Natural killer cell (primary cell): Measurements from ENCODE around the gene JMY. TPM values are rescaled to one million over a fixed set of nuclear protein-coding genes. Genes with fewer than 3 reads are reported as not detected.

Experiments used
- ATAC-seq, 3 donors: fragments of 150-1000 bp in 2 of 3; fragments of 200-7000 bp in 1 of 3; cut with Tn5 transposase; 1 replicate in 1 of 3; 2 replicates in 2 of 3; pipeline ENCODE4 v1.10.0; 2021; ENCODE audit warnings: mild to moderate bottlenecking in 2 of 3, moderate library complexity in 2 of 3
- DNase-seq, 2 donors: peaks; one replicate each; pipeline versions ENCODE4 v3.0.0 to v3.0.0-alpha.2; 2013 to 2021; ENCODE audit warnings: mixed read lengths in 1 of 2
- H3K27ac ChIP-seq: one replicate; pipeline ENCODE4 v1.5.1; 2013; ENCODE audit warnings: mild to moderate bottlenecking, low read length
- H3K27me3 ChIP-seq: one replicate; pipeline ENCODE4 v1.6.1; 2013; ENCODE audit warnings: low read length; ENCODE audit not compliant: control insufficient read depth, insufficient read depth
- H3K36me3 ChIP-seq: one replicate; pipeline ENCODE4 v1.6.1; 2013; ENCODE audit warnings: low read length; ENCODE audit not compliant: control insufficient read depth, insufficient read depth
- H3K4me1 ChIP-seq: one replicate; pipeline ENCODE4 v1.6.1; 2013; ENCODE audit warnings: low read length; ENCODE audit not compliant: control insufficient read depth, insufficient read depth
- H3K4me3 ChIP-seq: one replicate; pipeline ENCODE4 v1.5.1; 2013; ENCODE audit warnings: low read length
- H3K9me3 ChIP-seq: one replicate; pipeline ENCODE4 v1.6.1; 2013; ENCODE audit warnings: low read length; ENCODE audit not compliant: control insufficient read depth, insufficient read depth
- H3K27ac Mint-ChIP-seq, 2 donors: one replicate each; pipeline ENCODE4 v1.8.0; 2022; ENCODE audit warnings: mild to moderate bottlenecking in 2 of 2, mixed read lengths in 2 of 2, moderate library complexity in 1 of 2
- H3K27me3 Mint-ChIP-seq, 2 donors: one replicate each; pipeline ENCODE4 v1.8.0; 2022; ENCODE audit warnings: low read depth in 2 of 2, mixed read lengths in 2 of 2
- H3K36me3 Mint-ChIP-seq: one replicate; pipeline ENCODE4 v1.8.0; 2022; ENCODE audit warnings: mixed read lengths
- H3K4me1 Mint-ChIP-seq, 2 donors: one replicate each; pipeline ENCODE4 v1.8.0; 2022; ENCODE audit warnings: mixed read lengths in 2 of 2
- H3K4me3 Mint-ChIP-seq: one replicate; pipeline ENCODE4 v1.8.0; 2022; ENCODE audit warnings: mild to moderate bottlenecking, moderate library complexity, mixed read lengths
- H3K9me3 Mint-ChIP-seq, 2 donors: one replicate each; pipeline ENCODE4 v1.8.0; 2022; ENCODE audit warnings: mixed read lengths in 2 of 2
- WGBS: methylation state at CpG from one replicate; pipeline ENCODE4 v1.1.7; 2013; ENCODE audit warnings: missing lambda C conversion rate; ENCODE audit not compliant: insufficient coverage; 5-methylcytosine and 5-hydroxymethylcytosine counted together
- intact Hi-C: fragments of 100-400 bp; cut with micrococcal nuclease; formaldehyde crosslinking; loops from one replicate; pipeline ENCODE4 v1.14.2; 2022
- total RNA-seq, 4 donors: library from RNA; stranded (reverse); fragments of 120-200 nt in 1 of 4; gene quantifications; one replicate each; pipeline versions ENCODE4 v1.2.3 to v1.2.4, GENCODE V29; 2013 to 2022
- TF ChIP-seq, protein P1 (sequence below): fragments of 200-600 bp; IDR thresholded peaks from one replicate; pipeline ENCODE4 v1.8.0; 2022; ENCODE audit warnings: antibody characterized with exemption

JMY gene
- total RNA-seq, 3 donors from 2014 or later (not counting 1 experiment from before 2014, with no cell fraction given) = 27.6 to 30.4 (median 28.7) TPM

DNA sequence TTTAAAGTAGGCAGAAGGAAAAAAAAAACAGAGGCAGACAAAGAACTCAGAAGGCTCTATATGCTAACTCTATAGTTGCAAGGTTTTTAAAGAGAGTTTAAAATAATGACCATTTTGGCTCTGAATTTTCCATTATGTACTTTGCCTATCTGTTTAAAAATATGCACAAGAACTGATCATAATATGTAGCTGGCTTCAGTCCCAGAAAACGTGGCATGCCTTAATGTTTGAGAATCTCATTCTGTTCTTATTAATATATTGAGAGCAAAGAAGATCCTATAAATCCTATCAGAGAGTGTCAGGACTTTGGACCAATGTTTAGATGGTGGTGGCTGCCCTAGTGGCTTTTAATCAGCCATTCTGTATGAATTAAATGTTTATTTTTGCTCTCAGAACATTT, 121.5 kb downstream of the JMY start:
- H3K27me3 ChIP-seq = no peaks in the 10 kb centered on the region
- no peak for DNase-seq
- no peak for ATAC-seq
- Mint-ChIP-seq H3K4me3 (no peak overlapping the region), H3K27me3 (peaks cover 0 to 3% of the 10 kb centered on the region in 2 donors), H3K4me1 (no peaks in the 10 kb centered on the region), H3K36me3 (no peaks in the 10 kb centered on the region), H3K27ac (no peak overlapping the region), H3K9me3 (no peaks in the 10 kb centered on the region)
- TF ChIP-seq, protein P1, sequence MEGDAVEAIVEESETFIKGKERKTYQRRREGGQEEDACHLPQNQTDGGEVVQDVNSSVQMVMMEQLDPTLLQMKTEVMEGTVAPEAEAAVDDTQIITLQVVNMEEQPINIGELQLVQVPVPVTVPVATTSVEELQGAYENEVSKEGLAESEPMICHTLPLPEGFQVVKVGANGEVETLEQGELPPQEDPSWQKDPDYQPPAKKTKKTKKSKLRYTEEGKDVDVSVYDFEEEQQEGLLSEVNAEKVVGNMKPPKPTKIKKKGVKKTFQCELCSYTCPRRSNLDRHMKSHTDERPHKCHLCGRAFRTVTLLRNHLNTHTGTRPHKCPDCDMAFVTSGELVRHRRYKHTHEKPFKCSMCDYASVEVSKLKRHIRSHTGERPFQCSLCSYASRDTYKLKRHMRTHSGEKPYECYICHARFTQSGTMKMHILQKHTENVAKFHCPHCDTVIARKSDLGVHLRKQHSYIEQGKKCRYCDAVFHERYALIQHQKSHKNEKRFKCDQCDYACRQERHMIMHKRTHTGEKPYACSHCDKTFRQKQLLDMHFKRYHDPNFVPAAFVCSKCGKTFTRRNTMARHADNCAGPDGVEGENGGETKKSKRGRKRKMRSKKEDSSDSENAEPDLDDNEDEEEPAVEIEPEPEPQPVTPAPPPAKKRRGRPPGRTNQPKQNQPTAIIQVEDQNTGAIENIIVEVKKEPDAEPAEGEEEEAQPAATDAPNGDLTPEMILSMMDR = no peak
- no peaks in the 10 kb centered on the region for H3K4me1 ChIP-seq
- 33% methylated on average over 1 of the region's 1 CpG for WGBS
- H3K27ac ChIP-seq = no peak overlapping the region
- no peaks in the 10 kb centered on the region for H3K9me3 ChIP-seq
- no peak overlapping the region for H3K4me3 ChIP-seq
- H3K36me3 ChIP-seq = no peaks in the 10 kb centered on the region
- intact Hi-C loops = no loop called here

Other genes starting within 250 kb of the JMY start
- gene DMGDH, start 166.5 kb upstream of the JMY start, total RNA-seq = 1 to 10 TPM in 2 of 3 donors, under 1 TPM in 1; 0.43 to 2.9 (median 2.4) TPM
- not detected for gene BHMT2, start 166.4 kb upstream of the JMY start, total RNA-seq
- not detected for gene BHMT, start 124.3 kb upstream of the JMY start, total RNA-seq